AG09319 (cell line): Measurements from ENCODE around the gene DIP2C.

Source experiments
- DNase-seq: peaks from one replicate; pipeline ENCODE4 v3.0.0-alpha.2; 2010; ENCODE audit warnings: low read depth; ENCODE audit errors: extremely low read depth
- CTCF ChIP-seq: IDR thresholded peaks from 2 replicates; pipeline ENCODE4 v1.5.1; 2011; ENCODE audit warnings: low read depth, mild to moderate bottlenecking, inconsistent platforms, low read length, moderate library complexity

DIP2C gene

GRCh38 chr10:489330-489729 is 200.1 kb downstream of the DIP2C start:
- no peak for DNase-seq
- TF ChIP-seq CTCF = no peak

- no peak for DNase-seq
- TF ChIP-seq CTCF = no peak
Observed at GRCh38 chr10:488933-489215, 200.6 kb downstream of the DIP2C start.

- DNase-seq = no peak
Observed at GRCh38 chr10:488081-488932, 201.2 kb downstream of the DIP2C start.

GRCh38 chr10:486666-487322 is 202.7 kb downstream of the DIP2C start:
- no peak for TF ChIP-seq CTCF
- no peak for DNase-seq

More at GRCh38 chr10:488081-488932, 201.2 kb downstream of the DIP2C start:
- TF ChIP-seq CTCF = no peak

GRCh38 chr10:486206-486605 is 203.3 kb downstream of the DIP2C start:
- TF ChIP-seq CTCF = no peak
- no peak for DNase-seq

- DNase-seq = no peak
- no peak for TF ChIP-seq CTCF
Observed at GRCh38 chr10:485776-486175, 203.7 kb downstream of the DIP2C start.

- TF ChIP-seq CTCF = no peak
- DNase-seq = no peak
Observed at GRCh38 chr10:484925-485661, 204.4 kb downstream of the DIP2C start.
